GM12878 (cell line): ENCODE results near the gene PERM1. TPM values are rescaled to one million over a fixed set of nuclear protein-coding genes. Genes with fewer than 3 reads are reported as not detected.

Experiments
- BACH1 ChIP-seq: fragments of 450-650 bp; IDR thresholded peaks from 2 replicates; pipeline ENCODE4 v1.6.1; 2017; ENCODE audit warnings: mild to moderate bottlenecking, borderline replicate concordance
- DPF2 ChIP-seq: fragments of 450-650 bp; IDR thresholded peaks from 2 replicates; pipeline ENCODE4 v1.6.1; 2017; ENCODE audit warnings: mild to moderate bottlenecking
- EGR1 ChIP-seq, 2 experiments: IDR thresholded peaks; 1 replicate in 1 of 2; 2 replicates in 1 of 2; pipeline ENCODE4 v1.6.1; 2011 to 2012; ENCODE audit warnings: low read depth in 2 of 2, low read length in 2 of 2, borderline replicate concordance in 1 of 2, mild to moderate bottlenecking in 1 of 2, moderate library complexity in 1 of 2
- SKIL ChIP-seq: fragments of 450-650 bp; IDR thresholded peaks from 2 replicates; pipeline ENCODE4 v1.6.1; 2017; ENCODE audit warnings: mild to moderate bottlenecking, low read depth, inconsistent platforms; ENCODE audit not compliant: poor library complexity, severe bottlenecking
- TBL1XR1 ChIP-seq: IDR thresholded peaks from 2 replicates; pipeline ENCODE4 v1.6.1; 2012; ENCODE audit warnings: low read depth, low read length, improper control_type of control experiment
- ZNF207 ChIP-seq: fragments of 450-650 bp; IDR thresholded peaks from 2 replicates; pipeline ENCODE4 v1.6.1; 2014; ENCODE audit warnings: antibody characterized with exemption, mild to moderate bottlenecking, borderline replicate concordance
- polyA plus RNA-seq, 11 experiments: library from polyadenylated mRNA; depleted of rRNA in 4 of 11; unstranded in 6 of 11; stranded (reverse) in 5 of 11; fragments of >200 nt; fragmentation: Nextera tagmentation in 4 of 11; fragmentation: Illumina TruSeq in 1 of 11; extraction: Ambion mirVana in 4 of 11; extraction: Trizol in 1 of 11; gene quantifications; 1 replicate in 1 of 11; 2 replicates in 10 of 11; pipeline versions ENCODE4 v1.2.1 to v1.2.3, GENCODE V29; 2011 to 2016; ENCODE audit warnings: inconsistent platforms in 2 of 11, missing spikeins in 2 of 11, low read depth in 1 of 11
- total RNA-seq, 4 experiments: library from RNA; depleted of rRNA in 3 of 4; stranded (reverse); fragments of >200 nt in 3 of 4; fragmentation: Illumina TruSeq in 1 of 4; extraction: Trizol in 1 of 4; gene quantifications; 2 replicates each; pipeline versions ENCODE4 v1.2.1 to v1.2.3, GENCODE V29; 2013 to 2021
- TF ChIP-seq, protein P1 (sequence below): fragments of 450-650 bp; IDR thresholded peaks from 2 replicates; pipeline ENCODE4 v1.6.1; 2017; ENCODE audit warnings: mild to moderate bottlenecking, moderate library complexity

PERM1 gene
- total and polyA plus RNA-seq, 10 of the 15 experiments (the other 5 are each of a cell fraction or from before 2014, with no cell fraction given), result not detected

GRCh38 chr1:1020415-1021009, 38.6 kb upstream of the PERM1 start (continued):
- 0 out of 2 replicates have a peak, but pooled peaks have one; percentile 7 for TF ChIP-seq BACH1
- no peak for TF ChIP-seq TBL1XR1
- TF ChIP-seq DPF2, result peak; percentile 45; the same call in 1 of the 2 replicates
- TF ChIP-seq EGR1 (IDR thresholded peaks at IDR 0.05; ENCODE audit: borderline replicate concordance in 1 of 2, low read depth in 2 of 2, low read length in 2 of 2), result peak in 1 of 2 experiments; percentile 61; a peak in 1 of 3 replicates
- no peak for TF ChIP-seq SKIL
- TF ChIP-seq, protein P1, sequence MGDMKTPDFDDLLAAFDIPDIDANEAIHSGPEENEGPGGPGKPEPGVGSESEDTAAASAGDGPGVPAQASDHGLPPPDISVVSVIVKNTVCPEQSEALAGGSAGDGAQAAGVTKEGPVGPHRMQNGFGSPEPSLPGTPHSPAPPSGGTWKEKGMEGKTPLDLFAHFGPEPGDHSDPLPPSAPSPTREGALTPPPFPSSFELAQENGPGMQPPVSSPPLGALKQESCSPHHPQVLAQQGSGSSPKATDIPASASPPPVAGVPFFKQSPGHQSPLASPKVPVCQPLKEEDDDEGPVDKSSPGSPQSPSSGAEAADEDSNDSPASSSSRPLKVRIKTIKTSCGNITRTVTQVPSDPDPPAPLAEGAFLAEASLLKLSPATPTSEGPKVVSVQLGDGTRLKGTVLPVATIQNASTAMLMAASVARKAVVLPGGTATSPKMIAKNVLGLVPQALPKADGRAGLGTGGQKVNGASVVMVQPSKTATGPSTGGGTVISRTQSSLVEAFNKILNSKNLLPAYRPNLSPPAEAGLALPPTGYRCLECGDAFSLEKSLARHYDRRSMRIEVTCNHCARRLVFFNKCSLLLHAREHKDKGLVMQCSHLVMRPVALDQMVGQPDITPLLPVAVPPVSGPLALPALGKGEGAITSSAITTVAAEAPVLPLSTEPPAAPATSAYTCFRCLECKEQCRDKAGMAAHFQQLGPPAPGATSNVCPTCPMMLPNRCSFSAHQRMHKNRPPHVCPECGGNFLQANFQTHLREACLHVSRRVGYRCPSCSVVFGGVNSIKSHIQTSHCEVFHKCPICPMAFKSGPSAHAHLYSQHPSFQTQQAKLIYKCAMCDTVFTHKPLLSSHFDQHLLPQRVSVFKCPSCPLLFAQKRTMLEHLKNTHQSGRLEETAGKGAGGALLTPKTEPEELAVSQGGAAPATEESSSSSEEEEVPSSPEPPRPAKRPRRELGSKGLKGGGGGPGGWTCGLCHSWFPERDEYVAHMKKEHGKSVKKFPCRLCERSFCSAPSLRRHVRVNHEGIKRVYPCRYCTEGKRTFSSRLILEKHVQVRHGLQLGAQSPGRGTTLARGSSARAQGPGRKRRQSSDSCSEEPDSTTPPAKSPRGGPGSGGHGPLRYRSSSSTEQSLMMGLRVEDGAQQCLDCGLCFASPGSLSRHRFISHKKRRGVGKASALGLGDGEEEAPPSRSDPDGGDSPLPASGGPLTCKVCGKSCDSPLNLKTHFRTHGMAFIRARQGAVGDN, result 0 out of 2 replicates have a peak, but pooled peaks have one; percentile 4
- no peak for TF ChIP-seq ZNF207
